D721Med (cell line): Measurements from ENCODE around the gene WNT10A.

Experiments used
- DNase-seq: peaks from one replicate; pipeline ENCODE4 v3.0.0; 2011; ENCODE audit warnings: low spot score; ENCODE audit not compliant: insufficient read length
- FAIRE-seq: peaks from 2 replicates; lab custom pipeline; 2011; peaks lifted over from hg19 to GRCh38; lab: Jason Lieb, UNC
- CTCF ChIP-seq: IDR thresholded peaks from 2 replicates; pipeline ENCODE4 v1.5.1; 2012; ENCODE audit warnings: mild to moderate bottlenecking, control low read depth; ENCODE audit not compliant: insufficient read depth; ENCODE audit errors: missing control alignments

The WNT10A gene

GRCh38 chr2:218882866-218883366, 2.3 kb downstream of the WNT10A start:
- FAIRE-seq, result no peak
- no peak for TF ChIP-seq CTCF
- DNase-seq, result no peak

DNA sequence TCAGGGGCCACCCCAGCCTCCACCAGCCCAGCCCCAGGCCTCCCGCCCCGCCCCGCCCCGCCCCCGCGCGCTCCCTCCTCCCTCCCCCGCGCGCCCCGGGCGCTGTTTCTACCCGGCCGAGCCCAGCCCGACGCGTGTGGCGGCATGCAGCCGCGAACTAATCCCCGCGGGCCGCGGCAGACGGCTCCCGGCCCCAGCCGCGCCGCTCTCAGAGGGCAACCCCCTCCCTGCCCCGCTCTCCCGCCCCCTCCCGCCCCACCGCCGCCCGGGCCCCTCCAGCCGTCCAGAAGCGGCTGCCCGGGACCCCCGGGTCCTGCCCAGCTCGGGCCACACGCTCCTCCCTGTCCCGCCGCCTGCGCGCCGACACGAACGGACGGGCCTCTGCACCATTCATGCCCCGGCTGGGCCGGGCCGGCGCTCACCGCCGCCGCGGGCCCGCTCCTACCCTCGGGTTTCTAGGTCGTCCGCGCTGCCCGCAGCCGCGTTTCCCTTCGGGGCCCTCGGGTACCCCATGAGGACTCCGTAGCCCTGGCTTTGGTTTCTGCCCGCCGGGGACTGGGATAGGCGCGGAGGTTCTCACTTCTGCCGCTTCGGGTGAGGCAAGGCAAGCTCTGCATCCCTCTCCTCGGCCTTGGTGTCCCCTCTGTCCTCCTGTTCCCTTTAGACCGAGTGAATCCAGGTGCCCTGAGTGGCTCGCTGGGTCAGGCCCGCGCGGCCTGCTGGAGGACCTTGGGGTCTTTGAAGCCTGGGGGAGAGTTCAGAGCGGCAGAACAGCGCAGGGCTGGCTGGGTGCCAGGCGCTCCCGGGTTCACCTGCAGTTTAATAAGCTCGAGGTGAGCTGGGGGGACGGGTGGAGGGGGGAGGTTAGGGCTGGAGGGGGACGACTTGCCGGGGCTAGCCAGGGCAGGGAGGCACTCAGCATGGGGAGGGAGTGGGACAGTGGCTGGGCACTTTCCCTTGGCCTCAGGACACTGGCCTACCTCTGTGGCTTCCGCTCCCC, 3.1 kb downstream of the WNT10A start:
- FAIRE-seq, result no peak
- no peak for TF ChIP-seq CTCF
- peak; percentile 70 for DNase-seq

DNA sequence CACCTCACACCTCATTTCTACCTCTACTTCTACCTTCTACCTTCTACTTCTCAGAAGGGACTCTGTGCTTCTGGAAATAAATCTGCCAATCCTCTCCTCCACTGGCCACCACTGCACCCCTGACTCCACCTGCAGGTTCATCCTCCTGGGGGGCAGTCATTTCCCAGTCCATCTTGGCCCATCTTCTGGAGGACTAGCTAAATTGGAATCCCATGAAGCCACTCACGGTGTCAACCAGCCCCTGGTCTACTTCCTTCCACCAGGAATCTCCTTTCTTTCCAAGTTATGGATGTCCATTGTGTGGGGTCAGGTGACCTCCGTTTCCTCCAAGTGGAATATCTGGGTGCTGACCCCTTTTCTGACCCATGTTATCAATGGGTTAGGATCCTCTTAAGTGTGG, 3.9 kb downstream of the WNT10A start:
- FAIRE-seq (no peak), DNase-seq (no peak)
- no peak for TF ChIP-seq CTCF

DNA sequence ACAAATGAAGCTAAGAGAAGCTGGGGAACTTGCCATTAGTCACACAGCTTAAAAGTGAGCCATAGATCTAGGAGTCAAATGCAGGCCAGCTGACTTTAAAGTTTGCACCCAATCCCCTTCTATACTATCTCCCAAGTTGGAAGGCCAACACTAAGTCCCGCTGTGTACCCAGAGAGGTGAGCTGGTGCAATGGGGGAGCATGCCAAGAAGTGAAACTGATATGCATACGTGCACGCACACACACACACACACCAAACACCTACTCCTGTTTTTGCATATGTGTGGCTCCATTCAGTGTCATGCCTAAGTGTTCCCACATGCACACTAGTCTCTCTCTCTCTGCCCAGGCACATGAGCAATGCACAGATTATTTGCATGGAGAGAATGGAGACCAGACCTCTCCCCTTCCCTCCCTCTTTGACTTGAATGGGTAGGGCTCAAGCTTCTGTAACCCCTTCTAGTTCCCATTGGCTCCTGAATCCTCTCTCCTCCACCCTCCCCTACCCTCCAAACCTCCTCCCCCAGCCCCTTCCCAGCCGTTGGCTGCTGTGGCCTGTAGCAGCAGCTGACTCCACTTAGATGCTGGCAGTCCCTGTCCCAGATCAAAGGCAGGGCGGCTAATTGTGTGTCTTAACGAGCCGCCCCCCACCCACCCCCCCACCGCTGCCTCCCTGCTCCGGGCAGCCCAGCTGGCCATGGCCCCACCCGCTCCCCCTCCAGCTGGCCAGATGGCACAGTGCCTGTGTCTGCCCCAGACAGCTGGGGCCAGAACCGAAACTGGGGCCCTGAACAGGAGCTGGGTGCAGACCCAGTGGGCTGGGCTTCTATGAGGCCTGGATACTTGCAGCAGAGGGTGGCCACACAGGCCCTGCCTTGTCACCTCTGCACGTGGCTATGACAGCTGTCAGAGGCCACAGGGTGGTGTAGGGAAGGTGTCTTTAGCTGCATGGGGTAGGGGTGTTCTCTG, 5.6 kb downstream of the WNT10A start:
- DNase-seq, result no peak
- no peak for FAIRE-seq
- no peak for TF ChIP-seq CTCF

DNA sequence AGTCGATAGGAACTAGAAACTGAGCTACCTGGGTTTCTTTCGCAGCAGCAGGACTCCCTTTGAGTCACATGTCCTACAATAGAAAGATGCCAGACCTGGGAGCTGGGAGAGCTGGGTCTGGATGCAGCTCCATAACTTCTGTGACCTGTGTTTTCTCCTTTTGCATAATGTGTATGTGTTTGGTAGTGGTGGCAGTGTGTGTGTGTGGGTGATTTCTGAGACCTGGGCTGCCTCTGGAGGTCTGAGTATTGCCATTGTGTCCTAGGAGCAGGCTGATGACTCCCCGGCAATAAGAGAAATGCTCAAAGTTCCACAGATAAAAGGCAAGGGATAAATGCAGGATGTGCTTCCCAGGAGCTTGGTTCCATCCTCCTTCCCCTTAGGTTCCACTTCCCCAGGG, 6.4 kb downstream of the WNT10A start:
- no peak for DNase-seq
- TF ChIP-seq CTCF, result no peak
- FAIRE-seq, result no peak

DNA sequence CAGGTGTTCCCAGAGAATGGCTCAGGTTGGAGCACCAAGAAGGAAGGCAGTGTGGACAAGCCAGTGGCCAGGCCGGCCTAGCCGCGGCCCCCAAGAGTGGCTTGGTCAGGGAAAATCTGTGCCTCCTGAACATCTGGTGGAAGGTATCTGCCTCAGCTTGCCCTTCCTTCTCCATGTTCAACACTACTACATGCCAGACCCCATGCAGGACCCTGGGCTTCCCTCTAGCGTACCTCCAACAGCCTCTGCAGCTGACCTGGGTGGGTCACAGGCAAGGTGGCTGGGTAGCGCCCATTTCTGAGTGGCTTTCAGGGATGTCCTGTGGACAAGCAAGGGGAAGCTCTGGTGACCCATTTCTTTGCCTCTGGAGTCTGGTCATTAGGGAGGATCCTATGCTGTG, 7.7 kb downstream of the WNT10A start:
- no peak for DNase-seq
- no peak for TF ChIP-seq CTCF
- FAIRE-seq, result no peak
